GM23338 (cell line): ENCODE data around the gene TEX51. TPM values are rescaled to one million over a fixed set of nuclear protein-coding genes. Genes with fewer than 3 reads are reported as not detected.

Experiments
- ATAC-seq: fragments of 200-7000 bp; cut with Tn5 transposase; 3 replicates; pipeline ENCODE4 v1.9.1; 2020
- DNase-seq: peaks from one replicate; pipeline ENCODE4 v3.0.0-alpha.2; 2015; ENCODE audit warnings: low spot score
- H2AFZ ChIP-seq: fragments of 200-600 bp; sonication (generic); 2 replicates; pipeline ENCODE4 v1.8.0; 2016; ENCODE audit warnings: antibody characterized with exemption, mild to moderate bottlenecking, moderate library complexity
- H3F3A ChIP-seq: fragments of 200-600 bp; sonication (generic); replicated peaks from 2 replicates; pipeline ENCODE4 v1.8.0; 2017; ENCODE audit warnings: antibody characterized with exemption, mixed run types, low read depth
- H3K27ac ChIP-seq: fragments of 200-600 bp; sonication (generic); 2 replicates; pipeline ENCODE4 v1.6.1; 2016; ENCODE audit warnings: low read depth
- H3K27me3 ChIP-seq: fragments of 200-600 bp; sonication (generic); 2 replicates; pipeline ENCODE4 v1.8.0; 2016; ENCODE audit warnings: mild to moderate bottlenecking, mixed run types, moderate library complexity; ENCODE audit not compliant: insufficient read depth
- H3K36me3 ChIP-seq: fragments of 200-600 bp; sonication (generic); 2 replicates; pipeline ENCODE4 v1.8.0; 2016; ENCODE audit warnings: mild to moderate bottlenecking; ENCODE audit not compliant: insufficient read depth
- H3K4me1 ChIP-seq: fragments of 200-600 bp; sonication (generic); 2 replicates; pipeline ENCODE4 v1.8.0; 2016; ENCODE audit warnings: mild to moderate bottlenecking, moderate library complexity; ENCODE audit not compliant: insufficient read depth
- H3K4me2 ChIP-seq: fragments of 200-600 bp; sonication (generic); 2 replicates; pipeline ENCODE4 v1.7.1; 2017; ENCODE audit warnings: mixed run types
- H3K4me3 ChIP-seq: fragments of 200-600 bp; sonication (generic); 2 replicates; pipeline ENCODE4 v1.6.1; 2016; ENCODE audit warnings: mixed run types
- H3K79me2 ChIP-seq: fragments of 200-600 bp; sonication (generic); replicated peaks from 2 replicates; pipeline ENCODE4 v1.8.0; 2017; ENCODE audit warnings: mild to moderate bottlenecking; ENCODE audit not compliant: insufficient read depth
- H3K9me2 ChIP-seq: fragments of 200-600 bp; sonication (generic); 2 replicates; pipeline ENCODE4 v1.8.0; 2017; ENCODE audit not compliant: insufficient read depth
- H4K20me1 ChIP-seq: fragments of 200-600 bp; sonication (generic); replicated peaks from 2 replicates; pipeline ENCODE4 v1.8.0; 2017; ENCODE audit warnings: mild to moderate bottlenecking; ENCODE audit not compliant: insufficient read depth
- H3K27ac Mint-ChIP-seq: 2 replicates; pipeline ENCODE4 v1.8.0; 2020; ENCODE audit warnings: inconsistent platforms, mild to moderate bottlenecking, moderate library complexity, mixed read lengths
- H3K27me3 Mint-ChIP-seq: 3 replicates; pipeline ENCODE4 v1.8.0; 2022; ENCODE audit warnings: low read depth, mild to moderate bottlenecking, moderate library complexity, mixed read lengths, inconsistent platforms; ENCODE audit not compliant: insufficient read depth, poor library complexity
- H3K36me3 Mint-ChIP-seq: 3 replicates; pipeline ENCODE4 v1.8.0; 2021; ENCODE audit warnings: low read depth, mild to moderate bottlenecking, inconsistent platforms, moderate library complexity, mixed read lengths
- H3K4me1 Mint-ChIP-seq: 3 replicates; pipeline ENCODE4 v1.8.0; 2020; ENCODE audit warnings: mild to moderate bottlenecking, inconsistent platforms, mixed read lengths
- H3K4me3 Mint-ChIP-seq: 3 replicates; pipeline ENCODE4 v1.8.0; 2021; ENCODE audit warnings: moderate library complexity, mild to moderate bottlenecking, inconsistent platforms, mixed read lengths
- H3K9me3 Mint-ChIP-seq: 3 replicates; pipeline ENCODE4 v1.8.0; 2020; ENCODE audit warnings: moderate library complexity, mild to moderate bottlenecking, inconsistent platforms, mixed read lengths
- CREB1 ChIP-seq: fragments of 250-450 bp; sonication (Bioruptor Pico); IDR thresholded peaks from 2 replicates; pipeline ENCODE4 v1.5.0; 2020; ENCODE audit warnings: low read depth, mild to moderate bottlenecking, moderate library complexity
- ETS1 ChIP-seq: IDR thresholded peaks from 2 replicates; pipeline ENCODE4 v1.6.1; 2016; ENCODE audit warnings: antibody characterized with exemption
- EZH2 ChIP-seq: fragments of 200-600 bp; sonication (generic); IDR thresholded peaks from one replicate; pipeline ENCODE4 v1.8.0; 2017; ENCODE audit warnings: antibody characterized with exemption, mild to moderate bottlenecking, low read depth; ENCODE audit not compliant: unreplicated experiment
- EZH2phosphoT487 ChIP-seq: fragments of 200-600 bp; sonication (generic); IDR thresholded peaks from one replicate; pipeline ENCODE4 v1.8.1; 2018; ENCODE audit warnings: antibody characterized with exemption; ENCODE audit not compliant: unreplicated experiment
- JUNB ChIP-seq: IDR thresholded peaks from one replicate; pipeline ENCODE4 v1.6.1; 2016; ENCODE audit warnings: antibody characterized with exemption; ENCODE audit not compliant: unreplicated experiment
- NANOG ChIP-seq: IDR thresholded peaks from 2 replicates; pipeline ENCODE4 v1.6.1; 2016; ENCODE audit warnings: antibody characterized with exemption, borderline replicate concordance
- POLR2AphosphoS5 ChIP-seq: IDR thresholded peaks from 2 replicates; pipeline ENCODE4 v1.6.1; 2016; ENCODE audit warnings: antibody characterized with exemption, low read depth
- REST ChIP-seq: IDR thresholded peaks from one replicate; pipeline ENCODE4 v1.6.1; 2018; ENCODE audit warnings: antibody characterized with exemption; ENCODE audit not compliant: unreplicated experiment
- STAT1 ChIP-seq: IDR thresholded peaks from one replicate; pipeline ENCODE4 v1.6.1; 2016; ENCODE audit warnings: antibody characterized with exemption; ENCODE audit not compliant: unreplicated experiment
- ZNF114 ChIP-seq: fragments of 250-450 bp; sonication (Bioruptor Pico); IDR thresholded peaks from 2 replicates; pipeline ENCODE4 v1.5.0; 2020; ENCODE audit warnings: mild to moderate bottlenecking, moderate library complexity
- ZNF331 ChIP-seq: fragments of 250-450 bp; sonication (Bioruptor Pico); IDR thresholded peaks from 2 replicates; pipeline ENCODE4 v1.5.0; 2020; ENCODE audit warnings: low read depth, mild to moderate bottlenecking, moderate library complexity
- ZNF462 ChIP-seq: fragments of 250-450 bp; sonication (Bioruptor Pico); IDR thresholded peaks from 2 replicates; pipeline ENCODE4 v1.5.0; 2020; ENCODE audit warnings: mild to moderate bottlenecking, moderate library complexity
- polyA plus RNA-seq: library from polyadenylated mRNA; unstranded; fragments of >200 nt; fragmentation: Nextera tagmentation; extraction: Ambion mirVana; gene quantifications from 2 replicates; pipeline ENCODE4 v1.2.1, GENCODE V29; 2016
- total RNA-seq: library from RNA; depleted of rRNA; stranded (reverse); fragments of >200 nt; shearing (Covaris generic); gene quantifications from 2 replicates; pipeline ENCODE4 v1.2.3, GENCODE V29; 2014
- TF ChIP-seq, protein P1 (sequence below), 2 experiments: fragments of 200-600 bp in 1 of 2; sonication (generic) in 1 of 2; conservative IDR thresholded peaks; 2 replicates each; pipeline versions ENCODE4 v1.5.1 to v1.6.1; 2016 to 2017; ENCODE audit warnings: antibody characterized with exemption in 2 of 2, low read depth in 2 of 2, mild to moderate bottlenecking in 2 of 2, moderate library complexity in 1 of 2

The TEX51 gene
- total and polyA plus RNA-seq, 2 experiments from 2014 or later = not detected

GRCh38 chr2:126911111-126911796 is 12.6 kb downstream of the TEX51 start:
- peaks cover 7% of the 10 kb centered on the region; the same call in 2 of the 3 replicates for H3K9me3 Mint-ChIP-seq
- Histone ChIP-seq H3K36me3 (no peaks in the 10 kb centered on the region), H3K4me3 (no peak overlapping the region), H3K4me1 (no peaks in the 10 kb centered on the region), H4K20me1 (no peaks in the 10 kb centered on the region), H3K27ac (no peak overlapping the region), H3K27me3 (no peaks in the 10 kb centered on the region), H2AFZ (no peak overlapping the region), H3K79me2 (no peaks in the 10 kb centered on the region), H3F3A (no peaks in the 10 kb centered on the region), H3K9me2 (peaks cover 9% of the 10 kb centered on the region; the same call in 1 of the 2 replicates), H3K4me2 (no peak overlapping the region)
- no peak overlapping the region for H3K4me3 Mint-ChIP-seq
- no peak overlapping the region for H3K27ac Mint-ChIP-seq
- TF ChIP-seq EZH2 (no peak), ZNF114 (no peak), REST (no peak), POLR2AphosphoS5 (no peak), NANOG (no peak), EZH2phosphoT487 (no peak), CREB1 (CRISPR knock-in tag) (no peak), STAT1 (no peak), JUNB (no peak), ZNF462 (no peak), ZNF331 (no peak), ETS1 (no peak)
- TF ChIP-seq, protein P1, sequence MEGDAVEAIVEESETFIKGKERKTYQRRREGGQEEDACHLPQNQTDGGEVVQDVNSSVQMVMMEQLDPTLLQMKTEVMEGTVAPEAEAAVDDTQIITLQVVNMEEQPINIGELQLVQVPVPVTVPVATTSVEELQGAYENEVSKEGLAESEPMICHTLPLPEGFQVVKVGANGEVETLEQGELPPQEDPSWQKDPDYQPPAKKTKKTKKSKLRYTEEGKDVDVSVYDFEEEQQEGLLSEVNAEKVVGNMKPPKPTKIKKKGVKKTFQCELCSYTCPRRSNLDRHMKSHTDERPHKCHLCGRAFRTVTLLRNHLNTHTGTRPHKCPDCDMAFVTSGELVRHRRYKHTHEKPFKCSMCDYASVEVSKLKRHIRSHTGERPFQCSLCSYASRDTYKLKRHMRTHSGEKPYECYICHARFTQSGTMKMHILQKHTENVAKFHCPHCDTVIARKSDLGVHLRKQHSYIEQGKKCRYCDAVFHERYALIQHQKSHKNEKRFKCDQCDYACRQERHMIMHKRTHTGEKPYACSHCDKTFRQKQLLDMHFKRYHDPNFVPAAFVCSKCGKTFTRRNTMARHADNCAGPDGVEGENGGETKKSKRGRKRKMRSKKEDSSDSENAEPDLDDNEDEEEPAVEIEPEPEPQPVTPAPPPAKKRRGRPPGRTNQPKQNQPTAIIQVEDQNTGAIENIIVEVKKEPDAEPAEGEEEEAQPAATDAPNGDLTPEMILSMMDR (conservative IDR thresholded peaks at IDR 0.05; ENCODE audit: low read depth in 2 of 2) = no peak
- H3K27me3 Mint-ChIP-seq = peaks cover 6% of the 10 kb centered on the region
- H3K36me3 Mint-ChIP-seq = no peaks in the 10 kb centered on the region
- H3K4me1 Mint-ChIP-seq = 0 out of 3 replicates have a peak, but pooled peaks cover 3% of the 10 kb centered on the region
- ATAC-seq (no peak), DNase-seq (no peak)
